ENCODE measurements around the gene ALK.

DNA sequence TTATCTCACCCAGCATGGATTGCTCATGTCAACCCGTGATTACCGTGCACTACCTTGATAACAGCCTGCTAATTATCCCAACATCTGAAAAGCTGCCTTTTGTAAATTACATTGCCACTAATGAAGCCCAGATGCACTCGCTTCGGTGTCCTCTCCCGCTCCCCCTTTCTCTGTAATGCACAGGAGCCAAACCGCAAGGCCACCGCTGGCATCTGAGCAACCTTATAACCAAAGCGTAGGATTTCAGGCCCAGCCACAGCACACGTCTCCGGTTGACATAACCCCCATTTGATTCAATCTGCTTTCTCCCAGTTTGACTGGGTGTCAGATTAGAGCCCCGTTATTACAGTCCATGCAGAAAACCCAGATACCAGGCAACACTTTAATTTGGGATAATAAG is 341.2 kb downstream of the ALK start:
- TF ChIP-seq CTCF (IDR thresholded peaks at IDR 0.05; ENCODE audit: borderline replicate concordance, extremely low read depth, low read length, poor library complexity, severe bottlenecking) (no peak), EZH2 (IDR thresholded peaks at IDR 0.05; ENCODE audit: borderline replicate concordance, low read depth, low read length, severe bottlenecking) (no peak)

Measured in DND-41 (cell line).